DMS53 treated with DMSO at 0.1 percent for 48 hours (cell line): ENCODE data around the gene BLVRA.
"Not testable (repeated sequence)": the region's sequence is repeated elsewhere in the genome, so short reads cannot be mapped to it uniquely, and the experiment has no call there.

Experiments
- DNase-seq: peaks from one replicate; lab custom pipeline; 2025; ENCODE audit not compliant: unreplicated experiment; lab: John Stamatoyannopoulos, UW

The BLVRA gene, protein sequence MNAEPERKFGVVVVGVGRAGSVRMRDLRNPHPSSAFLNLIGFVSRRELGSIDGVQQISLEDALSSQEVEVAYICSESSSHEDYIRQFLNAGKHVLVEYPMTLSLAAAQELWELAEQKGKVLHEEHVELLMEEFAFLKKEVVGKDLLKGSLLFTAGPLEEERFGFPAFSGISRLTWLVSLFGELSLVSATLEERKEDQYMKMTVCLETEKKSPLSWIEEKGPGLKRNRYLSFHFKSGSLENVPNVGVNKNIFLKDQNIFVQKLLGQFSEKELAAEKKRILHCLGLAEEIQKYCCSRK

DNA sequence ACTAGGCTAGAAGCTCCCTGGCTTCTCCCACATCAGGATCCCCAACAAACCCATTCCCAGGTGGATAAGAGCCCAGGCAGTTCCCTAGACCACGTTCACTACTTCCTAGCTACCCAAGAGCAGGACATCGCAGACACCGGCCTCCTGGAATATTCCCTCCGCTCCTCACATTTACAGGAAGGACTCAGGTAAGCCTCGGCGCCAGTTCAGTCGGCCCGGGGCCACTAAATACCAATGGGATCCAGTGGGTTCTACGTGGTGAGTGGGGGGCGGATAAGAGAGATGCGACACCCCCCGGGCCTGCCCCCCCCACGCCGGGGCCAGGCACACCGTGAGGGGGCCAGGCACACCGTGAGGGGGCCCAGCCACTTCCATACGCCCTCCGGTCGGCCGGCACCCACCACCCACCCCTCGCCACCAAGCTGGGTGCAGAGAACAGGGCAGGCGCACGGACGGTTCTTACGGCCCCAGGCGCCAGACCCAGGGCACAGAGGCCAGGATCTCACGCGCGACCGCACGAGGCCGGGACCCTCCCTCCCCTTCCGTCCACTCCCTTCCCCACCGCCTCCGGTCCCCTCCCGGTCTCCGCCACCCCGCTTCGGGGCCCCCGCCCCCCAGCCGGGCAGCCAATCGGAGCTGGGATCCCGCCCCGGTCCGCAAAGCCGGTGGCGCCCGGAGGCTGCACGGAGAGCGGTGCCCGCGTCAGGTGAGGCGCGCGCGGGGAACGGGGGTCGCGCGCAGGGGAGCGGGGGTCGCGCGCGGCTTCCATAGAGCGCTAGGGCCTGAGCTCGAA, at the start of gene BLVRA:
Gene BLVRA, plus strand, starts transcription at position 652 of the 793 bp plus-strand sequence. CDS start 12,479 bp downstream, outside the sequence.
- peak; percentile 12 for DNase-seq

DNA sequence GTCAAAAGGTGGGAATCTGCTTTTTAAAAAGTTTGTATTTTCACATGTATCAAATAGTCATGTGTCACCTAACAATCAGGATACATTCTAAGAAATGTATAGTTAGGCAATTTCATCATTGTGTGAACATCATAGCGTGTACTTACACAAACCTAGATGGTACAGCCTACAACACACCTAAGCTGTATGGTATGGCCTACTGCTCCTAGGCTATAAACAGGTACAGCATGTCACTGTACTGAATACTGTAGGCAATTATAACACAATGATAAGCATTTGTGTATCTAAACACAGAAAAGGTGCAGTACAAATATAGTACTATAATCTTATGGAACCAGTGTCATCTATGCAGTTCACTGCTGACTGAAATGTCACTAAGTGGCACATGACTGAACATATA, 47.0 kb upstream of the BLVRA start:
- DNase-seq, result no peak

DNA sequence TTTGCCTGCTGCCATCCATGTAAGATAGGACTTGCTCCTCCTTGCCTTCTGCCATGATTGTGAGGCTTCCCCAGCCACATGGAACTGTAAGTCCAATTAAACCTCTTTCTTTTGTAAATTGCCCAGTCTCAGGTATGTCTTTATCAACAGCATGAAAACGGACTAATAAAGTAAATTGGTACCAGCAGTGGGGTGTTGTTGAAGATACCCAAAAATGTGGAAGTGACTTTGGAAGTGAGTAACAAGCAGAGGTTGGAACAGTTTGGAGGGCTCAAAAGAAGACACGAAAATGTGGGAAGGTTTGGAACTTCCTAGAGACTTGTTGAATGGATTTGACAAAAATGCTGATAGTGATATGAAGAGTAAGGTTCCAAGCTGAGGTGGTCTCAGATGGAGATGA, 42.5 kb upstream of the BLVRA start:
- DNase-seq, result not testable (repeated sequence)

DNA sequence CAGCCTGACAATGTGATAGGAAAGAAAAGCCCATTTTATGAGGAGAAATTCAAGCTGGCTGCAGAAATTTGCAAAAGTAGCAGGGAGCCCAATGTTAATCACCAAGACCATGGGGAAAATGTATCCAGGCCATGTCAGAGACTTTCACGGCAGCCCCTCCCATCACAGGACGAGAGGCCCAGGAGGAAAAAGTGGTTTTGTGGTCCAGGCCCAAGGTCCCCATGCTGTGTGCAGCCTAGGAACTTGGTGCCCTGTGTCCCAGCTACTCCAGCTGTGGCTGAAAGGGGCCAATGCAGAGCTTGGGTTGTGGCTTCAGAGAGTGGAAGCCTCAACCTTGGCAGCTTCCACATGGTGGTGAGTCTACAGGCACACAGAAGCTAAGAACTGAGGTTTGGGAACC, 41.9 kb upstream of the BLVRA start:
- no peak for DNase-seq

DNA sequence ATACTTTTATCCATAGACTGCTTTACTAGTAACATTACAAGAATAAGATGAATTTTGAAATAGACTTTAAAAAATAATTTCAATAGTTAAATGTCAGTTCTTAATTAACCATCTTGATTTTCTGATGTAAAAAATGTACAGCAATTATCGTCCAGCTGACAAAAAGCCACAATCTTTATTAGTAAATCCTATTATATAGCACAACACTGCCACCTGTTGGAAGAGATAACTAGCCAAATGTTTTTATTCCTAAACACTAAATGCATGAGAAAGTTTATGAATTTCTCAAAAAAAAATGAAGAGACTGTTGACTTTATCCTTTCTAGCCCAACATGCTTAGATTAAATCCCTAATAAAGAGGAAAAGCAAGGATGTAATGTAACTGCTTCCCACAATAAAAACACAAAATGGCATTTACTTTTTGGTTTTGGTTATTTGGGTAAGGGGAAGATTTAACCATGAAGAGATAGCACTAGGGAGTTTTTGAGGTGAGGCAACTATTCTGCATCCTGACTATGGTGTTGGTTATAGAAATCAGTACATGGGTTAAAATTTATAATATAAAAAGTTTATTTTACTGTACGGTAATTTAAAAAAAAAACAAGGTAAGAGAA, 37.2 kb upstream of the BLVRA start:
- peak; percentile 32 for DNase-seq

DNA sequence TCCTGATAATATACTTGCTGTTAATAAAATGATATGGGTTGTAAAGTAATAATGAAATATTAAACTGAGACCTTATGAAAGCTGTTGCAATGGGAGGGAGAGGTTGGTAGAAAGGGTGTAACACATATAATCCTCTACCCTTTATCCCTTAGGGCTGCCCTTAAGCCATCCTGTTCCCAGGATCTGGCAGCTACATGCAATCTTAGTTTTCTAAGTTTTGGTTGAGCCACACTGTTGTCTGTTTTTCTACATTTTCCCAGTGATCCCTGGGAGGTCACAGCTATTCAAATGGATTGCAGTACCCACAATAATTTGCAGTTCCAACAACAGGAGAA, 35.5 kb upstream of the BLVRA start:
- DNase-seq, result no peak

DNA sequence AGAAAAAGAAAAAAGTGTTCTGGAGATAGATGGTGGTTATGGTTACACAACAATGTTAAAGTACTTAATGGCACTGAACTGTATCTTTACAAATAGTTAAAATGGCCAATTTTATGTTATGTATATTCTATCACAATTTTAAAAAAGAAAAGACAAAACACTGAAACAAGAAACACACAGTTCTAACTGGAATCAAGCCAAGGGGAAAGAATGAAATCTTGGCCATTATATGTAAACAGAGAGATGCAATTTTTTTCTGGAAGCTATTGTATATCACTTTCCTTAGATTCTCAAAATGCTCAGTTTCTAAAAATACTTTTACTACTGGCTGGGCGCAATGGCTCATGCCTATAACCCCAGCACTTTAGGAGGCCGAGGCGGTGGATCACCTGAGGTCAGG, 33.2 kb upstream of the BLVRA start:
- no peak for DNase-seq

DNA sequence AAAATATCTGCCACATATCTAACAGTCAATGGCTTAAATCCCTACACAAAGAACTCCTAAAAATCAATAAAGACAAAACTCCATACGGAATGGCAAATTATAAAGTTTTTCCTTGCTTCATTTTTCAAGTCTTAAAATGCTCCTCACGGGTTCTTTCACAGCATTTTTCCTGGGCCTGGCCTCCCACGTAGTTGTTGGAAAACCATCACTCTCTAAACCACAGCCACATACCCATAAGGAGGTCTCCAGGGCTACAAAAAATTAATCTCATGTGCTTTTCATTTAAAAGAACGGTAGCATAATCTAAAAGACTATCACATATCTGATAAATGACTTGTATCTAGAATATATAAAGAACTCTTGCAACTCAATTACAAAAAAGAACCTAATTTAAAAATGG, 32.0 kb upstream of the BLVRA start:
- DNase-seq, result no peak

DNA sequence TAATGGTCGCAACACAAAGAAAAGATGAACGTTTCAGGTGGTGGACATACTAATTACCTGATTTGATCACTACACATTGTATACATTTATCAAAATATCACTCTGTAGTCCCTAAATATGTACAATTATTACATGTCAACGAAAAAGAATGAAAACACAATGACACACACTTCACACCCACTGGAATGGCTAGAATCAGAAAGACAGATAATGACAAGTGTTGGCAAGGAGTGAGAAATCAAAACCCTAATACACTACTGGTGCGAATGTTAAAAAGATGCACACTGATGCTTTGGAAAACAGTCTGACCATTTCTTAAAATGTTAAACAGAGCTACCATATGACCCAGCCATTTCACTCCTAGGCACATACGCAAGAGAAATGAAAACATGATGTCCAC, 31.5 kb upstream of the BLVRA start:
- DNase-seq, result no peak

DNA sequence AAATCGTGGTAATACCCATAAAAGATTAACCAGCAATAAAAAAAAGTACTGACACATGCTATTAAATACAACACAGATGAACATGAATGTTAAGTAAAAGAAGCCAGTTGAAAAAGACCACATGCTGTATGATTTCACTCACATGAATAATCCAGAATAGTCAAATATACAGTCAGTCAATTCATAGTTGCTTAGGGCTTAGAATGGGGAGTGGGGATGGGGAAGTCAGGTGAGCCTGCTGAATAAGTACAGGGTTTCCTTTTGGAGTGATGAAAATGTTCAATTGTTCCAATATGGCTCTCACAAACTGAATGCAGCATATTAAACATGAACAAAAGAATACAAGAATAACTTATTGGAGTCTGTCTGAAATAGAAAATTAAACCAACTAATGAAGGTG, 31.0 kb upstream of the BLVRA start:
- no peak for DNase-seq

DNA sequence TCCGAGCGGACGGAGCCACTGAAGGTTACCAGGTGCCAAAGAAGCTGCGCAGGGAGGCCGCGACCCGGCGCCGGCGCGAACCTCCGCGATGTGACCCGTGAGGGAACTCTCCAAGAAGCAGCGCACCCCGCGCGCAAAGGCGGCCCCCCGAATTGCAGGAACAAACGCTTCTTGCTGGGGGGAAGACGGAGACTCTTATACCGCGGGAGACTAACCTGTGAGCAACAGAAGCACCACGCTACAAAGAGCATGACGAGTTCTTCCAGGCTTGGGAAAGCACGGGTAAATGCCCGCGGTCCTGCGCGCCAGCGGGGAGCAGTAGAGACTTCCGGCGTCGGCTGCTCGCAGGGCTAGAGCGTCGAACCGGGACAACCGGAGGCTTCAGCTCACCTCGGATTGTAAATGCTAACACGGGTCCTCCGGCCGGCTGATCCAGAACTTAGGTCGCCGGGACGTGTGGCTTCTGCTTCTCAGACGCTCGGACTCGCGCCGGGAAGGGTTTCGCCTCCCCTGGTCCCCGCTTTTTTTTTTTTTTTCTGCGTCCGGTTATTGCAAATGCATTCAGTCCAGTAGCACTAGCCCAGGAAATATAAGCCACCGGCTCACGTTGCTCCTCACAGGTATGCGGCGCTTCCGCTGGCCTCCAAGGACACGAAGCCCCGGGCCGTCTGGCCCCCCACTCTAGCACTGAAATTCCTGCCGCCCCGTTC, 29.1 kb upstream of the BLVRA start, which contains the start of gene COA1:
Gene COA1, minus strand, starts transcription at position 310 of the 710 bp plus-strand sequence. CDS start 80,909 bp downstream, outside the sequence.
- peak; percentile 88 for DNase-seq

DNA sequence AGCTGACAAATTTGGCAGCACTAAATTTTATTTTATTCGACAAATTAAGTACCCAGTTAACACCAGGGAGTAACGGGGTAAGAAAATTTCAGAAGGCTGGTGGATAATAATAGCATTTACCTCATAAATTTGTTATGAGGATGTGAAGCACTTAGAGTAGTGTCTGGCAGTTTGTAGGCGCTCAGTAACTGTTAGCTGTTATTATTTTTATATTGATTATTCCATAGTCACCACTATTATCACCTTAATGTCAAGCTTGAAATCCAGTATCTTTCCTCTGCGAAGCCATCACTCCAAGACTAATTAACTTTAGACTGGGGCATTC, 28.6 kb upstream of the BLVRA start:
- peak; percentile 31 for DNase-seq

DNA sequence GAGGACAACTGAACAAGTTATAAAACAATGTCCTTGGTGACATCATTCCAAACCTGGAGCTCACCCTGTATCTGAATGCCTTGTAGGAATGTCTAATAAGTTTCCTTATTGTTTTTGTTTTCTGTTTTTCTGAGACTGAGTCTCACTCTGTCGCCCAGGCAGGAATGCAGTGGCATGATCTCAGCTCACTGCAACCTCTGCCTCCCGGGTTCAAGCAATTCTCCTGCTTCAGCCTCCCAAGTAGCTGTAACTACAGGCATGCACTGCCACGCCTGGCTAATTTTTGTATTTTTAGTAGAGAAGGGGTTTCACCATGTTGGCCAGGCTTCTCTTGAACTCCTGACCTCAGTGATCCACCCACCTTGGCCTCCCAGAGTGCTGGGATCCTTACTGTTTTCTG, 27.0 kb upstream of the BLVRA start:
- not testable (repeated sequence) for DNase-seq

DNA sequence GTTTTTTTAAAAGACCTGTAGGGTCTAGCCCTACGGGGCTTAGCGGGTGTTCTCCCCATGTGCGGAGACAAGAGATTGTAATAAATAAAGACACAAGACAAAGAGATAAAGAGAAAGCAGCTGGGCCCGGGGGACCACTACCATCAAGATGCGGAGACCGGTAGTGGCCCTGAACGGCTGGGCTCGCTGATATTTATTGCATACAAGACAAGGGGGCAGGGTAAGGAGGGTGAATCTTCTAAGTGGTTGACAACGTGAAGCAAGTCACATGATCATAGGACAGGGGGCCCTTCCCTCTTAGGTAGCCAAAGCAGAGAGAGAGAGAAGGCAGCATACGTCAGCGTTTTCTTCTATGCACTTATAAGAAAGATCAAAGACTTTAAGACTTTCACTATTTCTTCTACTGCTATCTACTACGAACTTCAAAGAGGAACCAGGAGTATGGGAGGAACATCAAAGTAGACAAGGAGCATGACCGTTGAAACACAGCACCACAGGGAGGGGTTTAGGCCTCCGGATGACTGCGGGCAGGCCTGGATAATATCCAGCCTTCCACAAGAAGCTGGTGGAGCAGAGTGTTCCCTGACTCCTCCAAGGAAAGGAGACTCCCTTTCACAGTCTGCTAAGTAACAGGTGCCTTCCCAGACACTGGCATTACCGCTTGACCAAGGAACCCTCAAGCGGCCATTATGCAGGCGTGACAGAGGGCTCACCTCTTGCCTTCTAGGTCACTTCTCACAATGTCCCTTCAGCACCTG, 23.7 kb upstream of the BLVRA start:
- not testable (repeated sequence) for DNase-seq

DNA sequence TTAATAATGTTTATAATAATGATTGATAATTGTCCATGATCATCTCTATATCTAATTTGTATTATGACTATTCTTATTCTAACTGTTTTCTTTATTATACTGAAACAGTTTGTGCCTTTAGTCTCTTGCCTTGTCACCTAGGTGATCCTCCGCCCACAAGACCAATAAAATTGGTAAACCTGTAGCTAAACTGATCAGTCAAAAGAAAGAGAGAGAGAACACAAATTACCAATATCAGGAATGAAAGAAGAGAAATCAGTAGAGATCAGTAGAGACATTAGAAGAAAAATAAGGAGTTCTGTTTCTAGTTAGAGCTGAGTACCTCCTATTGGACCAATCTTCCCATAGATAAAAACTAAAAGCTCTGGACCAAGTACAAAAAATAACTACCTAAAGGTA, 23.1 kb upstream of the BLVRA start:
- DNase-seq, result no peak

DNA sequence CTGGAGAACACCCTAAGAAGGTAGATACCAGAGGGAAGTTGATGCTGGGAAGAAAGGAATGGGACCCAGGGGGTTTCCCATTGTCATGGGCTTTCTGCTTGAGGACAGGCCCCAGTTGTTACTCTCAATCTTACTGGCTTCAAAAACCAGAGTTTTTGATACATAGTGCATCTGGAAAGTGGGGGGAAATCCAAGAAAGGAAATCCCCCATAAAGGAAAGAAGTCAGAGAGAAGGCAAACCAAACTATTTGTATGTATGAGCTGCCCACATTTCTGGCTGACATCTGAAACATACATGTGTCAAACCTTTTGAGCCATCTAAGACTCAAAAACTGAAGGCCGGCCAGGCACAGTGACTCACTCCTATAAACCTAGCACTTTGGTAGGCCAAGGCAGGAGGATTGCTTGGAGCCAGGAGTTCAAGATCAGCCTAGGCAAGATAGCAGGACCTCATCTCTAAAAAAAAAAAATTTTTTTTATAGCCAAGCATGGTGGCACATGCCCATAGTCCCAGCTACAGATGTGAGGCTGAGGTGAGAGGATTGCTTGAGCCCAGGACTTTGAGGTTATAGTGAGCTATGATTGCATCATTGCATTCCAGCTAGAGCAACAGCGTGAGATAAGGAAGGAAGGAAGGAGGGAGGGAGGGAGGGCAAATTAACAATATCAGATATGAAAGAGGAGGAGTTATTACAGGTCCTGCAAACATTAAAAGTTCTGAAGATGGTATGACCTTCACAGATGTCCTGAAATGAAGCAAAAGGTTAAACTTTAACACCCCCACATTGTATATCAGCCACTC, 22.5 kb upstream of the BLVRA start:
- no peak for DNase-seq

DNA sequence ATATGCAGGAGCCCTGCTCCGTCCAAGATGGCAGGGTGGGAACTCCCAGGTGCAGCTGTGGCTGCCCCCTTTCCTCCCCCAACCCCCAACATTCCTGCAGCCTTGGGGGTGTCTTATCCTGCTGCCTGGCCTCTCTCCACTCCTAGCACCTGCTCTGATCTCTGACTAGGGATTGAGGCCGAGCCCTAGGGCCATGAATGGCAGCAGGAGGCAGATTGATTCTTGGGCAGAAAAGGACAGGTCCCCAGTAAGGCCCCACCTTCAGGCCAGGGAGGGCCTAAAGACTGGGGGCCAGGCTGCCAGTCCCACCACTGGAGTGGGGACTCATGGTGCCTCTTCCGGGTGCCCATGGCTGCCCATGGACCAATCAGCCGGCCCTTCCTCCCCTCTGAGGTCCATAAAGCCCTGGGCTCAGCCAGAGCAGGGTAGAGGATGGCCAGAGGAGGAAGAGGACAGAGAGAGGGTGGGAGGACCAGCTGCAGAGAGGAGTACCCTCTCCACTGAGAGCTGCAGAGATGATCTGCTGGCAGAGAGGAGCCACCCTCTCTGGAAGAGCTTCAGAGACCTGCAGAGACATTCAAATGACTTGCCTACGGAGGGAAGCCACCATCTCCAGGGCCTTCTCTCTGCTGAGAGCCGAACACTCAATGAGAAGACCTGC, 20.9 kb upstream of the BLVRA start:
- no peak for DNase-seq

DNA sequence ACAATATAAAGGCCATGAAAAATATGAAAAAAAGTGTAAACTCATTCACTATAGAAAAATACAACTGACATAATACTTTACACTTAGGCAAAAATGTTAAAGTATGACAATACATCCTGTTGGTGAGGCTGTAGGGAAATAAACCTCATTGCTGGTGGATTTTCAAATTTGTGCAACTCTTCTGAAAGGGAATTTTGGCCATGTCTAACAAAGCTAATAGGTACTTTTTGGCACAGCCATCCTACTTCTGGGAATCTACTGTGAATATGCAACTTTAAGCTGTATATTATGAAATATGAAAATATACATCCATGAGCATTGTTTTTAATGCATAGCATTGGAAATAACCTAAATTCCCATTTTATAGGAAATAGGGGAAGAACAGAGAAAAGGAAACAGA, 15.8 kb upstream of the BLVRA start:
- no peak for DNase-seq

DNA sequence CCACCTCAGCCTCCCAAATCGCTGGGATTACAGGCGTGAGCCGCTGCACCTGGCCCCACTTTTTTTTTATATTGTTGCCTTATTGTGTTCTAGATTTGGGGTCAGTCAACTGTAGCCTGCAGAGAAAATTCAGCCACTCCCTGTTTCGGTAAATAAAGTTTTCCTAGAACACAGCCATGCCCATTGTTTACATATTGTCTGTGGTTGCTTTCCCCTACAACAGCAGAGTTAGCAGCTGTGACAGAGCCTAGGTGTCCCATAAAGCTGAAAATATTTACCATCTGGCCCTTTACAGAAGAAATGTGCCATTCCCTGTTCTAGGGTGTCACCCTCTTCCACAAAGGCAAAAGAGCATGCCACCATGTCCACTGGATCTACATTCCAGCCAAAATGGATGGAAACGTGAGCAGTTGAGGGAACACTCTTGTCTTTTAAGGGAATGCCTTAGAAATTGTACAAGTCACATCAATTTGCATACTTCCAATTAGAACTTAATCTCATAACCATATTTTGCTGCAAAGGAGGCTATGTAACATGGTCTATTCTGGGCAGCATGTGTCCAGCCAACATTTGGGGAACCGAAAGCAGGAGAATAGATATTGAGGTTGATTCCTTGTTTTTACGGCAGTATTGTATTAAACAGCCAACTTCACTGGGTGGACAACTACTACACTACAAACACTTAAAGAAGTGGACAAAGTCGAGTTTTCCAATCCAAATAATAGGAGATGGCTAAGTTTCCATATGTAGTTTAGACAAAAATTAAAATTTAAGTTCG, 11.0 kb upstream of the BLVRA start:
- no peak for DNase-seq
